K562 (cell line): ENCODE data around the gene DUS1L. TPM values are rescaled to one million over a fixed set of nuclear protein-coding genes. Genes with fewer than 3 reads are reported as not detected.
A peak's percentile ranks its signal among the peaks of the same experiment; 100 is the strongest.

Experiments
- CAMTA2 ChIP-seq: fragments of 250-450 bp; sonication (Bioruptor Pico); conservative IDR thresholded peaks from 2 replicates; pipeline ENCODE4 v1.5.1; 2022
- CCAR2 ChIP-seq: fragments of 200-400 bp; formaldehyde crosslinking; IDR thresholded peaks from 2 replicates; pipeline ENCODE4 v1.6.1; 2017; ENCODE audit warnings: mild to moderate bottlenecking, low read depth, low read length
- FOSL1 ChIP-seq: fragments of 200-800 bp; sonication (Bioruptor generic); conservative IDR thresholded peaks from 2 replicates; pipeline ENCODE4 v1.6.1; 2016; ENCODE audit warnings: missing genetic modification characterization, missing compliant biosample characterization
- FOXA3 ChIP-seq, 2 experiments: fragments of 450-650 bp in 1 of 2; sonication (generic) in 1 of 2; formaldehyde crosslinking; IDR thresholded peaks in 1 of 2; conservative IDR thresholded peaks in 1 of 2; 2 replicates each; pipeline versions ENCODE4 v1.4.0 to v1.8.0; 2020 to 2022; ENCODE audit warnings: mild to moderate bottlenecking in 2 of 2, missing genetic modification reagents in 1 of 2
- HDAC1 ChIP-seq, 2 experiments: fragments of 450-650 bp; IDR thresholded peaks; 2 replicates each; pipeline ENCODE4 v1.6.1; 2016 to 2017; ENCODE audit warnings: inconsistent platforms in 1 of 2, mild to moderate bottlenecking in 1 of 2, moderate library complexity in 1 of 2
- HMGN3 ChIP-seq: IDR thresholded peaks from 2 replicates; pipeline ENCODE4 v1.6.1; 2011; ENCODE audit warnings: borderline replicate concordance, low read depth, mild to moderate bottlenecking, mixed read lengths, low read length; ENCODE audit not compliant: insufficient read length; ENCODE audit errors: extremely low read depth
- HNRNPLL ChIP-seq: fragments of 200-400 bp; formaldehyde crosslinking; IDR thresholded peaks from 2 replicates; pipeline ENCODE4 v1.6.1; 2017; ENCODE audit warnings: low read length, low read depth, mild to moderate bottlenecking; ENCODE audit not compliant: poor library complexity, severe bottlenecking
- IRF2 ChIP-seq: sonication (generic); formaldehyde crosslinking; IDR thresholded peaks from 2 replicates; pipeline ENCODE4 v1.8.1; 2022; ENCODE audit warnings: mild to moderate bottlenecking, missing genetic modification reagents
- NFIX ChIP-seq: fragments of 250-450 bp; sonication (Bioruptor Pico); IDR thresholded peaks from 2 replicates; pipeline ENCODE4 v1.4.0; 2020; ENCODE audit warnings: low read depth, mild to moderate bottlenecking, moderate library complexity
- NR2C2 ChIP-seq, 2 experiments: fragments of 200-800 bp in 1 of 2; sonication (Bioruptor generic) in 1 of 2; sonication (generic) in 1 of 2; formaldehyde crosslinking in 1 of 2; IDR thresholded peaks; 2 replicates each; pipeline versions ENCODE4 v1.6.1 to v1.8.0; 2016 to 2022; ENCODE audit warnings: mild to moderate bottlenecking in 1 of 2, missing compliant biosample characterization in 1 of 2, missing genetic modification characterization in 1 of 2, missing genetic modification reagents in 1 of 2
- YBX1 ChIP-seq: fragments of 450-650 bp; IDR thresholded peaks from 2 replicates; pipeline ENCODE4 v1.7.1; 2016; ENCODE audit warnings: mild to moderate bottlenecking
- ZBTB11 ChIP-seq, 3 experiments: fragments of 200-800 bp in 1 of 3; fragments of 250-450 bp in 1 of 3; fragments of 450-650 bp in 1 of 3; sonication (Bioruptor Pico) in 1 of 3; sonication (Bioruptor generic) in 1 of 3; formaldehyde crosslinking in 1 of 3; IDR thresholded peaks; 2 replicates each; pipeline versions ENCODE4 v1.6.1 to v1.8.0; 2016 to 2022; ENCODE audit warnings: mild to moderate bottlenecking in 2 of 3, missing genetic modification characterization in 2 of 3, missing compliant biosample characterization in 1 of 3, moderate library complexity in 1 of 3
- ZBTB9 ChIP-seq: fragments of 450-650 bp; formaldehyde crosslinking; IDR thresholded peaks from 2 replicates; pipeline ENCODE4 v1.4.0; 2020; ENCODE audit warnings: mild to moderate bottlenecking, moderate library complexity
- polyA plus RNA-seq, 8 experiments: library from polyadenylated mRNA; depleted of rRNA in 4 of 8; stranded (reverse) in 5 of 8; unstranded in 3 of 8; fragments of >200 nt; fragmentation: Nextera tagmentation in 2 of 8; fragmentation: Illumina TruSeq in 1 of 8; extraction: Ambion mirVana in 2 of 8; extraction: Trizol in 1 of 8; gene quantifications; 2 replicates each; pipeline versions ENCODE4 v1.2.1 to v1.2.3, GENCODE V29; 2011 to 2014; ENCODE audit warnings: inconsistent platforms in 1 of 8, missing spikeins in 1 of 8
- total RNA-seq, 7 experiments: library from RNA; depleted of rRNA in 6 of 7; stranded (reverse); fragments of >200 nt in 6 of 7; fragmentation: Illumina TruSeq in 2 of 7; extraction: Trizol in 2 of 7; gene quantifications; 2 replicates each; pipeline versions ENCODE4 v1.2.1 to v1.2.3, GENCODE V29; 2011 to 2021; ENCODE audit warnings: low replicate concordance in 1 of 7

DUS1L gene
- total and polyA plus RNA-seq, 9 of the 15 experiments (the other 6 are each of a cell fraction or from before 2014, with no cell fraction given), result 7.8 to 210 (median 83.9) TPM

DNA sequence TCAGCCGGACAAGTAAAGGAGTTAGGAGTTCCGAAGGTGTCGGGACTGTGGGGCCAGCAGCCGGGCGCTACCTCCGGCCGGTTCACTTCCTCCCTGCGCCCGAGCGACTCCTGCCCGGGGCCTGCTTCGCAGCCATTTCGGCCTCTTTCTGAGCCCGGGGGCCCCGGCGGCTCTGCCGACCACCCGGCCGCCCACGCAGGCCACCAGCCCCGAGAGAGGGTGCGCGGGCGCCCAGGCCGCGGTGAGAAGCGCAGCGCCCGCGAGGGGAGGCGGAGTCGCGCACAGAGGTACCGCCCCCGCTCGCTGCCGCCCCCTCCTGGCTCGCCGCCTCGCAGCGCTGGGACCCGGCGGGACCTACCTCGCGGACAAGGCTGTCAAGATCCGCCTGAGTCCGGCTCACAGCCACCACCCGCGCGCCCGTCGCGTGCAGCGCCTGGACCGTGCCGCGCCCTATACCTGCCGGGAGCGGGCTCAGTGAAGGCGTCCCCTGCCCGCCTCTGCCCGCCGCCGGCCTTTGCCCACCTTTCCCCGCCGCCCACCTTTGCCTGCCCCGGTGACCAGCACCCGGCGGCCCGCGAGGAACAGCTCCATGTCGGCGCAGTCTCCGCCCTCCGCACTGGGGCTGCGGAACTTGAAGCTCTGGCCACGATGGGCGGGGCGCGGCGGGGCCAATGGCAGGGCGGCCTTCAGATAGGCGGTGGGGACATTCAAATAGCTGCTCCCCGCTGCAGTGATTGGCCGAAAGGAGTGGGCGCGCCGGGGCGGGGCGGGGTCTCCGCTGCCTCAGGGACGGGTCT is 28.3 kb downstream of the DUS1L start, which contains the start of gene DCXR (continued):
- TF ChIP-seq ZBTB9 (CRISPR knock-in tag) (peak; percentile 64; the same call in 1 of the 2 replicates), HNRNPLL (peak; percentile 84), HMGN3 (peak; percentile 89), NFIX (no peak), IRF2 (0 out of 2 replicates have a peak, but pooled peaks have one; percentile 47), CAMTA2 (CRISPR knock-in tag) (no peak), HDAC1 (IDR thresholded peaks at IDR 0.05) (peak in 1 of 2 experiments; percentile 99; a peak in 3 of 4 replicates), FOSL1 (tag) (peak; percentile 31; the same call in 1 of the 2 replicates), FOXA3 (CRISPR knock-in tag; conservative IDR thresholded peaks at IDR 0.05 in 1 of 2, IDR thresholded peaks at IDR 0.05 in 1 of 2) (peak in 1 of 2 experiments; percentile 29; a peak in 1 of 4 replicates), NR2C2 (CRISPR knock-in tag; IDR thresholded peaks at IDR 0.05) (0 out of 2 replicates have a peak, but pooled peaks have one; percentile 69), NR2C2 (tag; IDR thresholded peaks at IDR 0.05) (peak; percentile 51; the same call in 1 of the 2 replicates), ZBTB11 (CRISPR knock-in tag; IDR thresholded peaks at IDR 0.05) (peak in 1 of 3 experiments; percentile 82; a peak in 2 of 6 replicates), CCAR2 (no peak), YBX1 (no peak)
